Fibroblast of the aortic adventitia (primary cell): ENCODE results near the gene ZDHHC13. TPM values are rescaled to one million over a fixed set of nuclear protein-coding genes. Genes with fewer than 3 reads are reported as not detected.

Experiments used
- DNase-seq: peaks from one replicate; pipeline ENCODE4 v3.0.0-alpha.2; 2010; ENCODE audit warnings: low read depth
- H3K4me3 ChIP-seq: 2 replicates; pipeline ENCODE4 v1.5.1; 2011; ENCODE audit warnings: low read depth, mild to moderate bottlenecking, control low read depth, low read length, moderate library complexity
- CTCF ChIP-seq: IDR thresholded peaks from 2 replicates; pipeline ENCODE4 v1.5.1; 2011; ENCODE audit warnings: mild to moderate bottlenecking, low read length, control low read depth, inconsistent platforms; ENCODE audit not compliant: insufficient read depth
- total RNA-seq: library from RNA; depleted of rRNA; stranded (reverse); fragments of >200 nt; gene quantifications from 2 replicates; pipeline ENCODE4 v1.2.3, GENCODE V29; 2012; ENCODE audit warnings: low replicate concordance

Gene ZDHHC13
- total RNA-seq, 1 donor: 18.6 TPM

GRCh38 chr11:19099093-19099492 lies 17.9 kb upstream of the ZDHHC13 start:
- H3K4me3 ChIP-seq: no peak overlapping the region
- no peak for DNase-seq
- TF ChIP-seq CTCF: no peak

- TF ChIP-seq CTCF: no peak
Measured at GRCh38 chr11:19100885-19101284, 16.1 kb upstream of the ZDHHC13 start.

GRCh38 chr11:19101796-19102520 lies 15.0 kb upstream of the ZDHHC13 start:
- no peak for TF ChIP-seq CTCF
- no peak for DNase-seq
- H3K4me3 ChIP-seq: no peak overlapping the region

More at GRCh38 chr11:19100885-19101284, 16.1 kb upstream of the ZDHHC13 start:
- no peak for DNase-seq
- H3K4me3 ChIP-seq: no peak overlapping the region

- no peak for DNase-seq
- H3K4me3 ChIP-seq: no peak overlapping the region
- TF ChIP-seq CTCF: no peak
Measured at GRCh38 chr11:19102521-19102900, 14.5 kb upstream of the ZDHHC13 start.

- H3K4me3 ChIP-seq: no peak overlapping the region
- no peak for TF ChIP-seq CTCF
- peak; percentile 39 for DNase-seq
Measured at GRCh38 chr11:19105011-19105410, 12.0 kb upstream of the ZDHHC13 start.

- DNase-seq: no peak
- H3K4me3 ChIP-seq: no peak overlapping the region
- no peak for TF ChIP-seq CTCF
Measured at GRCh38 chr11:19107125-19107524, 9.8 kb upstream of the ZDHHC13 start.

GRCh38 chr11:19110295-19110694 lies 6.7 kb upstream of the ZDHHC13 start:
- H3K4me3 ChIP-seq: no peak overlapping the region
- DNase-seq: no peak
- no peak for TF ChIP-seq CTCF
